GM18861 (cell line): ENCODE measurements around the gene TRAF2.
"Not testable (repeated sequence)": the region's sequence is repeated elsewhere in the genome, so short reads cannot be mapped to it uniquely, and the experiment has no call there.

ENCODE experiments used
- ATAC-seq: cut with Tn5 transposase; IDR thresholded peaks from one replicate; pipeline ENCODE4 v1.9.1; 2021; ENCODE audit not compliant: unreplicated experiment

TRAF2 gene

GRCh38 chr9:136881691-136882108, 4.6 kb upstream of the TRAF2 start:
- ATAC-seq: no peak

DNA sequence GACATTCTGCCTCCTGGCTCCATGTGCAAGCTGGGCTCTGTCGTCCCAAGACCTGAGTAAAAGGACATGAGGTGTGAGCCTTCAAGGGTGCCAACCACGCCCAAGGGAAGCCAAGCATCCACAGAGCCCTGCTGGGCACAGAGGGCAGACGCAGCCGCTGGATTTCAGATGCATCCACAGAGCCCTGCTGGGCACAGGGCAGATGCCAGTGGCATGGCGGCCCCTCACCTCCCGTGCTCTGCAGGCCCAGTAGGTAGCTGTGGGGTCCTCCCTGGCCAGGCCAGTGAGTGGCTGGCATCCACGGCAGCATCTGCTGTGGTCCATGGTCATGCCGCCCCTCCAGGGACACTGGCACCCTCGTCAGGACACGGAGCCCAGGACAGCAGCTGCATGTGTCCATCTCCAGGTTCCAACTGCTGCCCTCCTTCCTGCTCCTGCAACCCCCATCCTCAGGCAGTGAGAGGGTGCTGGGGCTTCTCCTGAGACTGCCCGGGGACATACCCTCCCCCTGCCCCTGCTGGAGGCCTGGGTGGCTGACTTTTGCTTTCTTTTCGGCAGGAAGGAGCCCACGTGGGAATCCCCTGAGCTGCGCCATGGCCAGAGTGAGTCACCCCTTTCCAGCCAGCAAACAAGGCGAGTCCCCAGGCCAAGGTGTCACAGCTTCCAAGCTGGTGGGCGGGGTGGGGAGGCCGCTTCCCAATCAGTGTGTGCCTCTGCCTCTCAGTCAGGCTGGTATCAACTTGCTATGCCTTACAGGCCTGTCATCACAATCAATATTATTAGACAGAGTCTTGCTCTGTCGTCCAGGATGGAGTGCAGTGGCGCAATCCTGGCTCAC, 4.0 kb upstream of the TRAF2 start:
- ATAC-seq: peak; percentile 22

GRCh38 chr9:136882947-136883283, 3.4 kb upstream of the TRAF2 start:
- not testable (repeated sequence) for ATAC-seq

DNA sequence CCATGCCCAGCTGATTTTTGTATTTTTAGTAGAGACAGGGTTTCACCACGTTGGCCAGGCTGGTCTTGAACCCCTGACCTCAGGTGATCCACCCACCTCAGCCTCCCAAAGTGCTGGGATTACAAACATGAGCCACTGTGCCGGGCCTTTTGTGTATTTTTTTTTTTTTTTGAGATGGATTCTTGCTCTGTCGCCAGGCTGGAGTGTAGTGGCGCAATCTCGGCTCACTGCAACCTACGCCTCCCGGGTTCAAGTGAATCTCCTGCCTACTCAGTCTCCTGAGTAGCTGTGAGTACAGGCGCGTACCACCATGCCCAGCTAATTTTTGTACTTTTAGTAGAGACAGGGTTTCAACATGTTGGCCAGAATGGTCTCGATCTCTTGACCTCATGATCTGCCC, 2.6 kb upstream of the TRAF2 start:
- not testable (repeated sequence) for ATAC-seq

DNA sequence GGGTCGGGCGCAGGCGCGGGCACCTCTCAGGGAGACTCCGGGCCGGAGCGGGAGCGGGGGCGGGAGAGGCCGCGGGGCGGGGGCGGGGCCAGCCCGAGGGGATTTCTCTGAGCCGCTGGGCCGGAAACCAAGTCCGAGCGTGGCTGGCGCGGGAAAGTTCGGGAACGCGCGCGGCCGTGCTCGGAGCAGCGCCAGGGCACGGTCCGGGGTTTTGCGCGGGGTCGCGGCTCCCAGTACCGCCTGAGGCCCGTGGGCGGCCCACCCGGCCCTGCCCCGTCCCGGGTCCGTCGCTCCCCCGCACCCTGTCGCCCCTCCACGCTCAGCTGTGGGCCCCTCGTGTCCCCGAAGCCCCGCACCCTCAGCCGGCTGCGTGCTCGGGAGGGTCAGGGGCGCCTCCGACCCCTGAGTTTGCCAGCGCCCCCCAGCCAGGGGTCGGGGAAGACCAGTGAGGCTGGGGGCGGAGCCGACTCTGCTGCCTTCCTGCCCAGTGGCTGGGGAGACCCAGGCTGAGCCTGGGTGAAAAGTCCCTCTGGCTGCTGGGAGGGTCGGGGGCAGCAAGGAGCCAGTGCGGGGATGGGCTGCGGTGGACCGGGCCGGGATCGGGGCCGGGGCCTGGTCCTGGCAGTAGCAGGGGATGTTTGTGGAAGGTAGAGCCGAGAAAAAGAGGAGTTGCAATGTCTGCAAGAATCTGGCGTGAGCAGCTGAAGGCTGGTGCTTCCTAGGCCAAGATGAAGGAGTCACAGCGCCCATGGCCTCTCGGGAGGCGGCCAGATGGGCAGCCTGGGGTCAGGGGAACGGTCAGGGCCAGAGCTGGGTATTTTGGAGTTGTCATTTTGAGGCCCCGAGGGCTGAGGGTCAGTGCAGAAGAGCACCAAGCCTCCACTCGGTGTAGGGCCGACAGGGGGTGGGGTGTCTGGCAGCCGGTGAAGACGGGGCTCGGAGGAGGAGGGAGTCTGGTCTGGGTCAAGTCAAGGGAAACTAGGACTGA, 588 bp downstream of the TRAF2 start:
- peak; percentile 6 for ATAC-seq

DNA sequence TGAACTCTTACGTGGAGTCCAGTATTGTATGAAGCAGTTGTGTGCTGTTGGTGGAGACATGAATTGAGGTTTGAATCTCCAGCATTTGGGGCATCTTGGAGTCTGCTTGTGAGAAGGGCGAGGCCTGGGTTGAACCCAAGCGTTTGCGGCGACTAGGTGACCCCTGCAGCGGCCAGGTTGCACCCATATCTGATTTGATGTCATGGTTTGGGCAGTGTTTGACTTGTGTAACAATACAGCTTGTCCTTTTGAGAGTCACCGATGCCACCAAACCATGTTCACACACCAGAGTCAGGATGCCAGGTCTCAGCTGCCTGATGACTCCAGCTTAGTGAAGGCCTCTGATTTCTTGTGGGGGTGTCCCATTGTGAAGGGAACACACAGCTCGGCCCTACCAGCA, 2.1 kb downstream of the TRAF2 start:
- ATAC-seq: no peak

DNA sequence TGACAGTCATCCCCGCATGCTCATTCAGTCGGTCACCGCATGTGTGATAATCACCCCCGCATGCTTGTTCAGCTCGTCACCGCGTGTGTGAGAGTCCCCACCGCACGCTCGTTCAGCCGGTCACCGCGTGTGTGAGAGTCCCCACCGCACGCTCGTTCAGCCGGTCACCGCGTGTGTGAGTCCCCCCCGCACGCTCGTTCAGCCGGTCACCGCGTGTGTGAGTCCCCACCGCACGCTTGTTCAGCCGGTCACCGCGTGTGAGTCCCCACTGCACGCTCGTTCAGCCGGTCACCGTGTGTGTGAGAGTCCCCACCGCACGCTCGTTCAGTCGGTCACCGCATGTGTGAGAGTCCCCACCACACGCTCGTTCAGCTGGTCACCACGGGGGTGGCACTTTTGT, 3.5 kb downstream of the TRAF2 start:
- no peak for ATAC-seq

DNA sequence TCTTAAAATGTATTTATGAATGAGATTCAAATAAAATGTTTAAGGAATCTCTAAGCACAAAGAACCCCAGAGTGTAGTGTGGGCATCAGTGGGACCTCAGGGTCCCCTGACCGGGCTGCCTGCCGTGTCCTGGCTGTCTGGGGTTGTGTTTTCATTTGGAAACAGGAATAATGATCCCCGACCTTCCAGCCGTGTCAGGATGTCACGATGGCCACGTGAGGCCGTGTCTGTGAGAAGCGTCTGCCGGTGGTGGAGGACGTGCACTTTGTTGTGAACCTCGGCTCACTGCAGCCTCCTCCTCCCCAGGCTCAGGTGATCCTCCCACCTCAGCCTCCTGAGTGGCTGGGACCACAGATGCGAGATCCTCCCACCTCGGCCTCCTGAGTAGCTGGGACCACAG, 4.3 kb downstream of the TRAF2 start:
- ATAC-seq: no peak

DNA sequence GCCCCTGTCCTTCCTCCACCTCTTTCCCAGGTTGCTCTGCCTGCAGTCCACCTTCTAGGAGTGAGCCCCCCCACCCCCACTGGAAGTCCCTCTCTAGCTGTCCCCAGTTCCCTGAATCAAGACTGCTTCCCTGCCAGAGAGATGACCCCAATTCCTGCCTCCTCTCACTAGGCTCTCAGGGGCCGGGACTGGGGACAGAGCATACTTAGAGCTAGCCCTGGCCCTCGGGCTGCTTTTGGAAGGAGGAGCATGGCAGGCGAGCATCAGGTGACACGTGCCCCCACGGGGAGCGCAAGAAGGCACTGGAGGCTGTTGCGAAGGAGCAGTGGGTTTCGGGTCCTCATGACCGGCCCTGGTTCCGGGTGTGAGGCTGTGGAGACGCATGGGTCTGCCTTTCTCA, 9.7 kb downstream of the TRAF2 start:
- no peak for ATAC-seq

GRCh38 chr9:136898483-136899100, 12.3 kb downstream of the TRAF2 start:
- ATAC-seq: no peak

DNA sequence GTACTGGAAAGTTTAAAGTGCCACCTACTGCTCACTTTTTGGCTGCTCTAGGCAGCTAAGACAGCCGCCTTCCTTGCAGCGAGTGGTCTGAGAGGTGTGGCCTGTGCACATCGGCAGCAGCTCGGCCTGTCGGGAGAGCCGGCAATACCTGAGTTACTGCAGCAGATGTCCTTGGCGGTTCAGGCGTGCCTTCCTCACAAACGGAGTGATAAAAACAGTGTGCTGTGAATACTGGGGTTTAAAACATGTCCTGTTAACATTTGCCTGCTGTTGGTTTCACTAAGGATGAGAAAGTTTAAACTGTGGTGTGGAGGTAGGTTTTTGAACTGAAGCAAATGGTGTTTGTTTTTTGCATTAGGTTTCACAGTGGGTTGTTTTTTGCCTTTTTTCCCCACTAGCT, 12.9 kb downstream of the TRAF2 start:
- no peak for ATAC-seq

DNA sequence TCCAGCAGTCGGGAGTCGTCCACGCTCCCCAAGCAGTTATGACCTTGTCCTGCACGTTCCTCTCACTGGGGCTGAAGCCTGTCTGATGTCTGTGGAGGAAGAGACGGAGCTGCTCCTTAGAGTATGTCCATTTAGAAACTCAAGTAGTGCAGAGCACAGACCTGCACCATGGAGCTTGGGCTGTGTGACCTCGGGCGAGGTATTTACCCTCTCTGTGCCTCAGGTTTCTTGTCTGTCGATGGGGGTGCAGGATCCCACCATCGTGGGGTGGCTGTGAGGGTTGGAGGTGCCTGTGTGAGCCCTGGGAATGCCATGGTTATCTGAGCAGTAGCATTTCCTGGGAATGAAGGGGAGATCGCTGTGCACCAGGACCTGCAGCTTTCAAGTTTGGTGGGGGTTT, 14.2 kb downstream of the TRAF2 start:
- ATAC-seq: no peak

- ATAC-seq: no peak
These were observed 14.7 kb downstream of the TRAF2 start for GRCh38 chr9:136900988-136901515.

GRCh38 chr9:136901516-136902258, 15.4 kb downstream of the TRAF2 start:
- ATAC-seq: peak; percentile 50

GRCh38 chr9:136902259-136902821, 16.0 kb downstream of the TRAF2 start:
- peak; percentile 52 for ATAC-seq

DNA sequence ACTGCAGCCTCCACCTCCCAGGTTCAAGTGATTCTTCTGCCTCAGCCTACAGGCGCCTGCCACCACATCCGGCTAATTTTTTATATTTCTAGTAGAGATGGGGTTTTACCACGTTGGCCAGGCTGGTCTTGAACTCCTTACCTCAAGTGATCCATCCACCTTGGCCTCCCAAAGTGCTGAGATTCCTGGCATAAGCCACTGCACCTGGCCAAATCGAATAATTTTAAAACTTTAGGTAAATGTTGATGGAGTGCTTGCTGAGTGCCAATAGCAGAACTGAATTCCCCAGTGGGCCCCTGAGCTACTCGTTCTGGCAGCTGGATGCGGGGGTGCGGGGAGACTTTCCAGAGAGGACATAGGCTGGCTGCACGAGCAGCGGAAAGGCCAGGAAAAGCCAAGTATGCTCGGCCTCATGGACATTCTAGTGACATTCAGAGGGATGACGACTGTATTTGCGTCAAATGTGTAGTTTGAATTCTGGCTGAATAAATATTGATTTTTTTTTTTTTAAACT, 16.8 kb downstream of the TRAF2 start:
- no peak for ATAC-seq

GRCh38 chr9:136906266-136906665, 19.9 kb downstream of the TRAF2 start:
- no peak for ATAC-seq

DNA sequence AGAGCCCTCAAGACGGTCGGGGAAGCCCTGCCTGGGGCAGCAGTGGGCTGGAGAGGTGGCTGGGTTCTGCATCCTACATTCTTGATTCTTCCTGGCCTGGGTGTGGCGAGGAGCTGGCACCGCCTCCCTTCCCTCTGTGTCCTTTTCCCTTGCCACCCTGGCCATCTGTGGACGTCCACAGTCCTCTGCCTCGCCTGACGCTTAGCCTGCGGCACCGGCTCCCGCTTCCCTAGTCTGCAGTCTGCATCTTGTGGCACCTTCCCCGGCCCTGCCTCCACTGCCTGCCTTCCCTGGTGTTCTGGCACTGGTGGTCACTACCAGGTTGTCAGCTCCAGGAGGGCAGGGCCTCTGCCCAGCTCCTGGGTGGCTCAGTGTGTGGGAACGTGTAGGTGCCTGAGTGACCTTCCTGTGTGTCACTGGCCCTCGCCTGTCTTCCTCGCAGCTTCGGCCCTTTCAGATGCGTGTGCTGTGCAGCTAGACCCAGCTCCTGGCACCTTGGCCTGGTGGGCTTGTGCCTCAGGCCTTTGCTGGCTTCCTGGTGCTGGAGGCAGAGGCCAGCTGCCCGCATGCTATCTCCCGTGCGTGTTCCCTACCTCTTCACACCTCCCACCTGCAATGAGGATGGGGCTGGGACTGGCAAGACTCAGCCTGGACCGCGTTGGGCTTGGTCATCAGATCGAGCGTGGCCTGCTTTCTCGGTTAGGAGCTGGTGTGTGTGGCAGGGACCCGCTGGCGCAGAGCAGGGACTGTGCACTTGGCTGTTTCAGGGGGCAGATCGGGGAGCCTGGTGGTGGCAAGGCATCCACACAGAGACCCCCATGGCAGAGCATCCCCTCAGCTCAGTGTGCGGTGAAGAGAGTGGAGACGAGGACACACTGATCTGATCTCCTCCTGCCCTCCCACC, 20.9 kb downstream of the TRAF2 start:
- ATAC-seq: no peak
